Sigmoid colon (tissue), 7 donors: Measurements from ENCODE around the gene RPP30. TPM values are rescaled to one million over a fixed set of nuclear protein-coding genes. Genes with fewer than 3 reads are reported as not detected.

ENCODE experiments used
- DNase-seq: peaks from one replicate; pipeline ENCODE4 v3.0.0-alpha.2; 2019
- H3K27ac ChIP-seq, 4 donors: fragments of 200-600 bp; sonication (generic); one replicate each; pipeline ENCODE4 v1.5.1; 2016 to 2019; ENCODE audit warnings: mild to moderate bottlenecking in 1 of 4
- H3K27me3 ChIP-seq, 3 donors: fragments of 200-600 bp; sonication (generic); one replicate each; pipeline ENCODE4 v1.5.1; 2019; ENCODE audit warnings: mild to moderate bottlenecking in 1 of 3
- H3K36me3 ChIP-seq, 4 donors: fragments of 200-600 bp; sonication (generic); one replicate each; pipeline ENCODE4 v1.5.1; 2016 to 2019
- H3K4me1 ChIP-seq, 4 donors: fragments of 200-600 bp; sonication (generic); one replicate each; pipeline ENCODE4 v1.5.1; 2017 to 2019
- H3K4me3 ChIP-seq, 4 donors: fragments of 200-600 bp; sonication (generic); one replicate each; pipeline ENCODE4 v1.5.1; 2017 to 2019; ENCODE audit warnings: mild to moderate bottlenecking in 2 of 4, moderate library complexity in 1 of 4
- H3K9me3 ChIP-seq, 4 donors: fragments of 200-600 bp in 3 of 4; sonication (generic) in 3 of 4; one replicate each; pipeline versions ENCODE4 v1.5.1 to v1.6.1; 2013 to 2019
- CTCF ChIP-seq, 4 experiments: fragments of 450-650 bp in 3 of 4; fragments of 200-600 bp in 1 of 4; IDR thresholded peaks; one replicate each; pipeline ENCODE4 v1.5.1; 2016 to 2019; ENCODE audit warnings: antibody characterized with exemption in 4 of 4, mild to moderate bottlenecking in 3 of 4, moderate library complexity in 2 of 4
- EP300 ChIP-seq, 4 donors: sonication (generic); formaldehyde crosslinking; IDR thresholded peaks; one replicate each; pipeline ENCODE4 v1.6.1; 2017; ENCODE audit warnings: antibody characterized with exemption in 4 of 4
- POLR2A ChIP-seq, 2 donors: fragments of 450-650 bp; IDR thresholded peaks; one replicate each; pipeline ENCODE4 v1.6.1; 2016; ENCODE audit warnings: antibody characterized with exemption in 2 of 2, mild to moderate bottlenecking in 2 of 2, moderate library complexity in 2 of 2
- POLR2AphosphoS5 ChIP-seq, 4 donors: sonication (generic); formaldehyde crosslinking; IDR thresholded peaks; one replicate each; pipeline ENCODE4 v1.6.1; 2017; ENCODE audit warnings: antibody characterized with exemption in 4 of 4
- whole genome bisulfite sequencing, 2 donors: extraction: QIAGEN DNeasy Blood & Tissue Kit; methylation state at CpG; one replicate each; pipeline ENCODE4 v1.1.7; 2013; 5-methylcytosine and 5-hydroxymethylcytosine counted together
- intact Hi-C: fragments of 100-400 bp; cut with DNase I; formaldehyde crosslinking; loops from one replicate; pipeline ENCODE4 v1.15.1; 2023
- polyA plus RNA-seq, 3 donors: library from polyadenylated mRNA; stranded (reverse); fragments of 200-250 nt; gene quantifications; one replicate each; pipeline ENCODE4 v1.2.3, GENCODE V29; 2013
- total RNA-seq, 4 donors: library from RNA; depleted of rRNA; stranded (reverse); fragments of >200 nt; gene quantifications; one replicate each; pipeline ENCODE4 v1.1.0, GENCODE V29; 2016
- donor health status: healthy with polysubstance abuse.
- donor health status: Bipolar disorder and iron deficiency.
- donor health status: healthy.

The RPP30 gene
- total and polyA plus RNA-seq, 7 donors: 14.7 to 41.3 (median 29.6) TPM

- 58 to 59% methylated on average over 6 of the region's 6 CpGs for WGBS, 2 donors
- no peaks in the 10 kb centered on the region for H3K36me3 ChIP-seq
- peaks cover 0 to 28% (median 15%) of the 10 kb centered on the region in 4 donors for H3K4me1 ChIP-seq
- H3K9me3 ChIP-seq: no peaks in the 10 kb centered on the region
- intact Hi-C loops: no loop called here
- no peak for DNase-seq
- H3K27ac ChIP-seq: peak overlapping the region; percentile 38 to 73 (median 48)
- H3K27me3 ChIP-seq: no peaks in the 10 kb centered on the region
- no peak for TF ChIP-seq CTCF (IDR thresholded peaks at IDR 0.05)
- TF ChIP-seq EP300 (IDR thresholded peaks at IDR 0.05): no peak
- TF ChIP-seq POLR2AphosphoS5 (IDR thresholded peaks at IDR 0.05): no peak
- no peak for TF ChIP-seq POLR2A (IDR thresholded peaks at IDR 0.05)
- H3K4me3 ChIP-seq: no peak overlapping the region
Observed at GRCh38 chr10:90930971-90931871, 59.4 kb downstream of the RPP30 start.

GRCh38 chr10:90935581-90936275, 64.0 kb downstream of the RPP30 start:
- Histone ChIP-seq H3K4me3 (no peak overlapping the region), H3K36me3 (no peaks in the 10 kb centered on the region), H3K9me3 (no peaks in the 10 kb centered on the region), H3K27me3 (no peaks in the 10 kb centered on the region), H3K4me1 (peaks cover 0 to 13% (median 4%) of the 10 kb centered on the region in 4 donors), H3K27ac (peak overlapping the region in 1 of 4 donors; percentile 54)
- TF ChIP-seq POLR2A (IDR thresholded peaks at IDR 0.05): no peak
- TF ChIP-seq POLR2AphosphoS5 (IDR thresholded peaks at IDR 0.05): no peak
- no peak for TF ChIP-seq CTCF (IDR thresholded peaks at IDR 0.05)
- no peak for TF ChIP-seq EP300 (IDR thresholded peaks at IDR 0.05)
- intact Hi-C loops: no loop called here
- DNase-seq: no peak
- WGBS, 2 donors: 68 to 69% methylated on average over 5 of the region's 5 CpGs

- no peaks in the 10 kb centered on the region for H3K36me3 ChIP-seq
- intact Hi-C loops: no loop called here
- peaks cover 0 to 7% (median under 1%) of the 10 kb centered on the region in 4 donors for H3K4me1 ChIP-seq
- no peak for DNase-seq
- H3K4me3 ChIP-seq: no peak overlapping the region
- no peaks in the 10 kb centered on the region for H3K27me3 ChIP-seq
- H3K9me3 ChIP-seq: no peaks in the 10 kb centered on the region
- 77 to 81% methylated on average over 2 of the region's 2 CpGs for WGBS, 2 donors
- TF ChIP-seq CTCF (IDR thresholded peaks at IDR 0.05): no peak
- peak overlapping the region in 1 of 4 donors; percentile 54 for H3K27ac ChIP-seq
Observed at GRCh38 chr10:90936276-90936659, 64.5 kb downstream of the RPP30 start.

GRCh38 chr10:90937645-90938258, 66.0 kb downstream of the RPP30 start:
- no peak overlapping the region for H3K4me3 ChIP-seq
- H3K4me1 ChIP-seq: peaks cover 0 to 6% (median 0%) of the 10 kb centered on the region in 4 donors
- WGBS, 2 donors: 81 to 87% methylated on average over 8 of the region's 8 CpGs
- TF ChIP-seq POLR2AphosphoS5 (IDR thresholded peaks at IDR 0.05) (no peak), POLR2A (IDR thresholded peaks at IDR 0.05) (no peak), CTCF (IDR thresholded peaks at IDR 0.05) (no peak), EP300 (IDR thresholded peaks at IDR 0.05) (no peak)
- no peaks in the 10 kb centered on the region for H3K9me3 ChIP-seq
- H3K27ac ChIP-seq: no peak overlapping the region
- intact Hi-C loops: no loop called here
- H3K27me3 ChIP-seq: no peaks in the 10 kb centered on the region
- no peak for DNase-seq
- no peaks in the 10 kb centered on the region for H3K36me3 ChIP-seq
